ENCODE data around the gene SHANK2. TPM values are rescaled to one million over a fixed set of nuclear protein-coding genes. Genes with fewer than 3 reads are reported as not detected.
A peak's percentile ranks its signal among the peaks of the same experiment; 100 is the strongest.
"Not testable (repeated sequence)": the region's sequence is repeated elsewhere in the genome, so short reads cannot be mapped to it uniquely, and the experiment has no call there.

The SHANK2 gene
- polyA plus RNA-seq, 3 donors = 26.5 to 39.6 (median 30.5) TPM

DNA sequence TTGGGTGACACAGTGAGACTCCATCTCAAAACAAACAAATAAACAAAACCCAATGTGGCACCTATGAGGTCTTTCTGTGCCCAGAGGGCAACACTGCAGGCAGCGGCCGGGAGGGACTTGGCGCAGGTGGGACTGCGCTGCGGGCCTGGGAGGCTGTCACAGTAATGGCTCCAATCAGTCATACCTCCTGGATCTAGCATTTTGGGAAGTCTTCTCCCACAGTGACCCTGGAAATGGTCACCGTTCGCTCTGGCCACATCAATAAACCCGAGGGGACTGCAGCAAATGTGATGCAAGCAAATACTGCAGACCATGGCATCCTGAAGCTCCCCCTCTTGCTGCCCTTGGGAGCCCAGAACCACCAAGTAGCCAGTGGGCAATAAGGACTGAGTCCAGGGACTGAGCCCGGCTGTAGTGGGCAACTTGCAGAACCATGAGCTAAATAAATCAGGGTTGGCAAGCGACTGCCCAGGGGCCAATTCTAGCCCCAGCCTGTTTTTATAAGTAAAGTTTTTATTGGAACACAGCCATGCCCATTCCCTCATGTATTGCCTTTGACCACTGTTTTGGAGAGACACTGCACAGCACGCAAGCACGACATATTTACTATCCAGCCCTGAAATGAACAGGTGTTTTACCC is 15.4 kb downstream of the SHANK2 start:
- DNase-seq (ENCODE audit: extremely low read depth in 1 of 11, low read depth in 9 of 11, low spot score in 4 of 11) = no peak

DNA sequence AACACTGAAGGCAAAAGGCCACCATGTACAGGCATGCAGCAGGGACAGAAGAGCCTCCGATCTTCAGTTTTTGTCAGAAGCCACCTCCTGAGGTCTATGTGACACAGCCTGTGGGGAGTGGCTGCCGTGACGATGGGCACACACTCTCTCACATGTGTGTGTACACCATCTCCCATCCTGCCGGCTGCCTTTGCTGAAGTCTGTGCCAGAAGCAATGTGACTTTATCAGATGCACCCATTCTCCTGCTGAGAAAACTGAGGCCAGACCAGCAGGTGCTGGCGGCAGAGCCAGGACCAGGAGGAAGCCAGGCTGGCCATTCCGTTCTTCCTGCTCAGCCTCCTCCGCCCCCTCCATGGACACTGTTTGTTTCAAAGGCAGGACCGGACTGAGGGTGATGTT is 16.7 kb downstream of the SHANK2 start:
- DNase-seq (ENCODE audit: extremely low read depth in 1 of 11, low read depth in 9 of 11, low spot score in 4 of 11) = no peak

DNA sequence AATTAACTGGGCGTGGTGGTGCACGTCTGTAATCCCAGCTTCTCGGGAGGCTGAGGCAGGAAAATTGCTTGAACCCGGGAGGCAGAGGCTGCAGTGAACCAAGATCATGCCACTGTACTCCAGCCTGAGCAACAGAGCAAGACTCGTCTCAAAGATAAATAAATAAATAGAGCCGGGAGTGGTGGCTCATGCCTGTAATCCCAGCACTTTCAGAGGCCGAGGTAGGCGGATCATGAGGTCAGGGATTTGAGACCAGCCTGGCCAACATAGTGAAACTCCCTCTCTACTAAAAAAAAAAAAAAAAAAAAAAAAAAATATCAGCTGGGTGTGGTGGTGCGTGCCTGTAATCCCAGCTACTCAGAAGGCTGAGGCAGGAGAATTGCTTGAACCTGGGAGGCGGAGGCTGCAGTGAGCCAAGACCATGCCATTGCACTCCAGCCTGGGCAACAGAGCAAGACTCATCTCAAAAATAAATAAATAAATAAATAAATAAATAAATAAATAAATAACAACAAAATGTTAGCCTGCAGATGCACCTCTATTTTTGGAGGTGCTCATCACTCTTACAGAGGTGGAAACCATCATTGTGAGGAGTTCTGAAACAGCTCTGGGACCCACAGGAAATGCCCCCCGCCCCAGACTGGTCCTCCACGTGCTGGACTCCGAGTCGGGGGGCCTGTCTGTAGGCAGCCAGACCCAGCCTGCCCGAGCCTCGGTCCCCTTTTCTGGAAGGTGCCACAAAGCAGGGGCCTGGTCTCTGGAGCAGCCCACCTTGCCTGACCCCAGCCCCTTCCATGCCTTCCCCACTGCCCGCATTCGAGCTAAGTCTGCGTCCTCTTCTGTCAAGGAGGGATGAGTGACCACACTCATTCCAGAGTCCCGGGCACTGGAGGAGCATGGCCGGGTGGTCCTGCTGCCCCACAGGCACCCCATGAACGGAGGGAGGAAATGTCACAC is 18.2 kb downstream of the SHANK2 start:
- not testable (repeated sequence) for DNase-seq (ENCODE audit: extremely low read depth in 1 of 11, low read depth in 9 of 11, low spot score in 4 of 11)

DNA sequence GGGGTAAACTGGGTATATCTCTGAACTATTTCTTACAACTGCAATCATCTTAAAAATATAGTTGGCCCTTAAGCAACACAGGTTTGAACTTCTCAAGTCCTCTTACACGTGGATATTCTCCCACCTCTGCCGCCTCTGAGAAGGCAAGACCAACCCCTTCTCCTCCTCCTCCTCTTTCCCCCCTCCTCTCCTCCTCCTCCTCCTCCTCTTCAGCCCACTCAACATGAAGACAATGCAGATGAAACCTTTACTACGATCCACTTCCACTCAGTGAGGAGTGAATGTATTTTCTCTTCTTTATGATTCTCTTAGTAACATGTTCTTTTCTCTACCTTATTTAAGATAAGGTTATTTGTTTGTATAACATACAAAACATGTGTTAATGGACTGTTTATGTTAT is 20.0 kb downstream of the SHANK2 start:
- no peak for DNase-seq (ENCODE audit: extremely low read depth in 1 of 11, low read depth in 9 of 11, low spot score in 4 of 11)

DNA sequence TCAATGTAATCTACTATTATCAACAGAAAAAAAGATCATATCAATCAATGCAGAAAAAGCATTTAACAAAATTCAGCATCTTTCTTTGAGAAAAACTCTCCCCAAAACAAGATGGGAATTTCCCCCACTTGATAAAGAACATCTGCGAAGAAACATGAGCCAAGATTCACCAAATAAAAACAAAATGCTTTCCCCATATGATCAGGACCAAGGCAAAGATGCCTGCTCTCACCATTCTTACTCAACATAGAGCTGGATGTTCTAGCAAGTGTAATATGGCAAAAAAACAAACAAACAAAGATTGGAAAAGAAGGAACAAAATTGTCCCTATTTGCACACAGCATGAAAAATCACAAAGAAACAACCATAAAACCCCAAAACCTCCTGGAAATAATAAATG is 23.4 kb downstream of the SHANK2 start:
- no peak for DNase-seq (ENCODE audit: extremely low read depth in 1 of 11, low read depth in 9 of 11, low spot score in 4 of 11)

DNA sequence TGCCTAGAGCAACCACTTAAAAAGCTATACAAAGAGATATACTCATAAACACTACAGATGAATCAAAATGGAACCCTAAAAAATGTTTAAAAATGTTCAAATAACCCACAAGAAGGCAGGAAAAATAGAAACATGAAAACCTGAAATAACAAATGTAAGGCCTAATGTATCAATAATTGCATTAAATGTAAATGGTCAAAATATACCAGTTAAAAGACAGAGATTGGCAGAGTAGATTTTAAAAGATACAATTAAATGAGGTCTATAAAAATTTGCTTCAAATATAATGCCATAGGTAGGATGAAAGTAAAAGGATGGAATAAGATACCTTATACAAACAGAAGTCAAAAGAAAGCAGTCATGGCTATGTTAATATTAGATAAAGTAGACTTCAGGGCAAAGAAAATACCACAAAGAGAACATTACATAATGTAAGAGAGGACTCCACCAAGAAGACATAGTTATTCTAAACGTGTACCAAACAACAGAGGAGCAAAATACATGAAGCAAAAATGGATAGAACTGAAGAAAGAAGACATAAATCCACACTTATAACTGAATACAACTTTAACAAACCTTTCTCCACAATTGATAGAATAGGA is 25.2 kb downstream of the SHANK2 start:
- no peak for DNase-seq (ENCODE audit: extremely low read depth in 1 of 11, low read depth in 9 of 11, low spot score in 4 of 11)

DNA sequence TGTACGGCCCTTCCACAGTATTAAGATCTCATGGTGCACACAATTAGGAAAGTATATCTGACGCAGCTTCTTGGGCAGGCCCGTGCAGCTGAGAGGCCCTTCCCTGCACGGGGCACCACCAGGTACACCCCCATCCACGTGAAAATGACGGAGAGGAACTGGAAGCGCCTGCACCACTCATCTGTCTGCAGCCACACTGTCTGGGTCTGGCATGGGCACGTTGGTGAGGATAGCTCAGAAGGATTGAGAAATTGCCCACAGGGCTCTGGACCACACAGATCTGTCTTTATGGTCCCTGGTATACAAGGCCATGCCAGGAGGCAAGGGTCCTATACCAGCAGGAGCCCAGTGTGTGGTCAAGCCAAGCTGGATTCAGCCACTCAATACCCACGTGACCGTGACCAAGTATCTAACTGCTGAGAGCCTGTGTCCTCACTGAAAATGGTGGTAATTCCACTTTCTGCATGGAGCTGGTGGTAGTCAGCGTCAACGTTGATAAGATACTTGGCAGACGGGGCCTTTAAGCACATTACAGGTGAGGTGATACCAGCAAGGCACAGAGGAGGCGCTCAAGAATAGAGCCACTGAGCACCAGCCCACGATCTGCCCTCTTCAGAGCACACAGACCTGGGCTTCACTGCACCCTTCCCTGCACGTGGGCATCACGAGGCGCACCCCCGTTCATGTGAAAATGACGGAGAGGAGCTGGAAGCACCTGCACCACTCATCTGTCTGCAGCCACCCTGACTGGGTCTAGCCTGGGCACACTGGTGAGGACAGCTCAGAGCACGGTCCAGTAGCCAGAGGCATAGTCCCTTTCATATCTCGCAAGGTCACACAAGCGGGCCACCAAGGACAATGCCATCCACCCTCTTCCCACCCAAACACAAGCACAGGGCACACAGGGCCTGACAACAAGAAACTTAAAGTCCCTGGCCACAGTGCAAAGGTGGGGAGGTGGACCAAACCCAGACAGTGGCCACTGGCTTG is 28.4 kb downstream of the SHANK2 start:
- no peak for DNase-seq (ENCODE audit: extremely low read depth in 1 of 11, low read depth in 9 of 11, low spot score in 4 of 11)

DNA sequence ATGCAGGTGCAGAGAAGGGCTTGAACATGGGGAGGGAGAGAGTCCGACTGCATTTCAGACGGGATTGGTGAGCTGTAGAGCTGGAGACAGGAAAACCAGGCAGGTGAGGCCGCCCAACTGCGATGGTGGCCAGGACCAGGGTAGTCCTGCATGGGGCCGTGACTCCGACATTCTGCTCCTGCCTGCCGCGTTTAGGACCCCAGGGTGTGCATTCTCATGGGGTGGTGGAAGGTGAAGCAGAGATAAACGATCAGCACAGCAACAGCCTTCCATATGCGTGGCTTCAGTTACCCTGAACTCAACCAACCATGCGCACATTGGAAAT is 29.3 kb downstream of the SHANK2 start:
- no peak for DNase-seq (ENCODE audit: extremely low read depth in 1 of 11, low read depth in 9 of 11, low spot score in 4 of 11)

DNA sequence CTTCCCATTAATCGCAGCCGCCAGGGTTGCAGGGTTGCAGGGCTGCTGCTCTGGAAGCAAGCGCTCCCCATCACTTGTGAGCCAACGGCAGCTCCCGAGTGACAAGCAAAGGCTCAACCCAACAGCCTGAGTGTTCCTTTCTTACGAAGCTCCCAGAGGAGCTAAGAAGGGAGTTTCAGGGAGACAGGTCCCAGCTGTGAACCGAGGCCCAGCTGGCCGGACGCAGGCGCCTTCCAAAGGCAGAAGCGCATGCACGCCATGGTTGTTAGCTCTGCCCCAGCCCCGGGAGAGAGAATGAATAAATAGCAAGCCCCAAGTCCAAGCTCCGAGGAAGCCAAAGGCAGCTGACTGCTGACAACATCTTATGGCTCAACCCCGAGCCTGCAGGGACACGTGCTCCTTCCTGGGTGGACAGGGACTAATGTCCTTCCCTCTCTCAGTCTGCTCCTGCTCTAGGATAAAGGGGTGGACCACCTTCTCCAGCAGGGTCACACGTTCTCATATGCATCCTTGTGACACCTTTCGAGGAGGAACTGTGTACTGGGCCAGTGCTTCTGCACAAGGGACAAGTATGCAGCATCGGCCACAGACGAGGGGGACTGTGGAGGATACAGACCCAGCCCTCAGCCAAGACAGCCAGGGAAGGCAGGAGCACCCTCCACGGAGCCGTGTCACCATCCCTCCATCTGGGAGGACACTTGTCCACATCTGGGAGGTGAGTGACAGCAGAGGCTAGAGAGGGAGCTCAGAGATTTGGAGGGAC is 29.9 kb downstream of the SHANK2 start:
- peak in 3 of 11 donors; percentile 44 to 46 (median 45) for DNase-seq (ENCODE audit: extremely low read depth in 1 of 11, low read depth in 9 of 11, low spot score in 4 of 11)

DNA sequence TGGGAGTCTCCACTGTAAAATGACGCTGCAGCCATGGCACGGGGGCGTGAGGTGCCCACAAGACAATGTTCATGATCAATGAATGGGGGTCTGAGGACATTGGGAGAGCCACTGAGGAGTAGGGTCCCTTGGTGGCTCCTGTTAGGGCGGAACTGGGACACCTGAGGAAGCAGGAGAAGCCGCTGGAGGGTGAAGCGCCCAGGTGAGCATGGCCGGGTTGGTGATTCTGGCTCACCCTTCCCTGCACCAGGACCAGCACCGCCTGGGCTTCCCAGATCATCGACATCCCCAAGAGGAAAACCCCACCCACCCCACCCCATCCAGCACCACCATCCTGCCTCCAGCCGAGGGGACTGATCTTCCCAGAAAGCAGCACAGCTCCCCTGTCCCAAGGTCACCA is 30.6 kb downstream of the SHANK2 start:
- DNase-seq (ENCODE audit: extremely low read depth in 1 of 11, low read depth in 9 of 11, low spot score in 4 of 11) = no peak

DNA sequence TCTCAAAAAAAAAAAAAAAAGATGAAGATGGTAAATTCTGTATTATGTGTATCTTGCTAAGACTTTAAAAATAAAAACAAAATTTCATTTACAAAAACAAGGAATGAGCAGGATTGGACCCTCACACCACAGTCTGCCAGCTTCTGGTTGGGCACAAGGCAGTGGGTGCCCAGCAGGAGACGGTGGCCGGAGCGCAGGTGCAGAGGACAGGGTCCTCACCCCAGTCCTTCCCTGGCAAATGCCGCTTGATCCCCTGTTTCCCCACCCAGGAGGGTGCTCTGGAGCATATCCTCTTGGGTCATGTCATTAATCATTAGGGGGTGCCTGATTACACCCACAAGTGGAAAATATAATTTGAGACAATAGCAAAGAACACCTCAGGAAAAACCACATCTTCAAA is 31.2 kb downstream of the SHANK2 start:
- no peak for DNase-seq (ENCODE audit: extremely low read depth in 1 of 11, low read depth in 9 of 11, low spot score in 4 of 11)

DNA sequence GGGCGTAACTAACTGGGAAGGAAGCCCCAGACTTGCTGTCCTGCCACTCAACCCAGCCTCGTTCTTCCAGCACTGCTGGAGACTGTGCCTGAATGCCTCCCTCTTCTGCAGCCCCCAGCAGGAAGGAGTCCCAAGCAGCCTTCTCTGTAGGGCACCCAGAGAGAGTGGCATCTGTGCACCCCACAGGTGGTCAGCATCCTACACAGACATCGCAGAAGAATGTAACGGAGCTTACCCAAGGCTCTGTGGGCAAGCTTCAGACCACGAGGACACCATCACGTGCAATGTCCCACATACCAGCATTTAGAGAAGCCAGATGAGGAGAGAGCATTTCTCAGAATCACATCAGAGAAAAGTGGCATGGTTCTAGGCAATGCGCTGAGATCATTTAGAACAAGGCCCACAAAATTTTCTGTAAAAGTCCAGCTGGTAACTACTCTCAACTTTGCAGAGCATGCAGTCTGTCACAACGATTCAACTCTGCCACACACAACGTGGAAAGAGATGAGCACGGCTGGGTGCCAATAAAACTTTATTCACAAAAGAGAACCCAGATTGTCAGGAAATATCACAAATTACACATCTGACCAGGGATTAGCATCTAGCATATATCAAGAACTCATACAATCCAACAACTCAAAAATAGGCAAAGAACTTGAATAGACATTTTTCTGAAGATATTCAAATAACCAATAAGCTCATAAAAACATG is 33.4 kb downstream of the SHANK2 start:
- DNase-seq (ENCODE audit: extremely low read depth in 1 of 11, low read depth in 9 of 11, low spot score in 4 of 11) = no peak

DNA sequence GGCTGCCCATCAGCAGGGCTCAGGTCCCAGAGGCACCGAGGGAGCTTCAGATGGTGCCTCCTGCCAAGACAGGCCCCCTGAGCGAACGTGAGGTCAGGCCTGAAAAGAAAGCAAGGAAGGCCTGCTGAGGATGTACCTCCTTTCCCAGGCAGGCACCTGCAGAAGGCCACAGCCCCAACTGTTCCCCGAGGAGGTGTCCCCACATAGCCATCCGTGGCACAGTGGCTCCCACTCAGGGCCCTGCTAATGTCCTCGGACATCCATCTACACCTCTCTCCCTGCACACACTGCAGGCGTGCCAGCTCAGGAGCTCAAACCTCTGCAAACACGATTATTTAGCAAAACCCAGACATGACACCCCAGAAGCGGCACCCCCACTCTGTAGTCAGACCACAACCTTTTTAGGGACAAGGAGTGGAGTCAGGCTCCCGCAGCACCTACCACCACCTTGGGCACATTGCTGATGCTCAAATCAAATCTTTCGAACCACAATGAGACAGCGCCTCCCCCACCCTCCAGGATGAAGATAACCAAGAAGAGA is 36.9 kb downstream of the SHANK2 start:
- no peak for DNase-seq (ENCODE audit: extremely low read depth in 1 of 11, low read depth in 9 of 11, low spot score in 4 of 11)

DNA sequence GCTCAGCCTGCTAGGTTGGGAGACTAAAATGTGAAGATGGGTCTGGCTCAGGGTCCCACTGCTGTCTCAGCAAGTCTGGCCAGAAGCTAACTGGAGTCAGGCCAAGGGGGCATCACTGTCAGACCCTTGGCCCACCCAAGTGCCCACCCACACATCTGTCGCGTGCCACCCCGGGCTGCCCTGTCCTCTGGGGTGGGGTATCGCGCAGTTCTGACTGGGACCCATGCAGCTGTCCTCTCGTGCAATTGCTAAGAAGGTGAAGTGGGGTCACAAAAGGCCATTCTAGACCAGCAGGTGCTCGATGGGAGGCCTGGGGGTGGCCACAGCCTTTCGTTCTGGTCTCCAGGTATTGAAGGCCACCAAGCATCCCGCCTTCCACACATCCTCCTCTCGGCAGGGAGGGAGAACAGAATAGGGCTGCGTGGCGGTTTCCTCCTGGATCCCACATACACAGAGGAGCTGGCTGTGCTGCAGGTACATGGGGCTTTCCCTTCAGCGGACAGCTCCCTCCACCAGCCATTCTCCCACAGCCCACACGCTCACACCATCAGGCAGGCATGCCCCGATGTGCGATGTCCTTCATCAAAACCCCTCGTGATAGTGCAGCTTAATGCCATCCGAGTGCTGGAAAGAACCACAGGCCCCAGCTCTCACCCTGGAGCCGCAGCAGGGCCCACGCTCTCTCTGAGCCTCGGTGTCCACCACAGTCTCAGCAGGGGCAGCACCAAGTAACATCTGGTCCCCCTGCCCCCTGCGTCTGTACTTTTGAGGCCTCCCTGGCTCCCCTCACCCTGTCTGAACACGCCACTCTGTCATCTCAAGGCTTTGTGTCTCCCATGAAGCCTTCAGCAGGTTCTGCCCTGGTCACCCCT is 37.6 kb downstream of the SHANK2 start:
- DNase-seq (ENCODE audit: extremely low read depth in 1 of 11, low read depth in 9 of 11, low spot score in 4 of 11) = no peak

DNA sequence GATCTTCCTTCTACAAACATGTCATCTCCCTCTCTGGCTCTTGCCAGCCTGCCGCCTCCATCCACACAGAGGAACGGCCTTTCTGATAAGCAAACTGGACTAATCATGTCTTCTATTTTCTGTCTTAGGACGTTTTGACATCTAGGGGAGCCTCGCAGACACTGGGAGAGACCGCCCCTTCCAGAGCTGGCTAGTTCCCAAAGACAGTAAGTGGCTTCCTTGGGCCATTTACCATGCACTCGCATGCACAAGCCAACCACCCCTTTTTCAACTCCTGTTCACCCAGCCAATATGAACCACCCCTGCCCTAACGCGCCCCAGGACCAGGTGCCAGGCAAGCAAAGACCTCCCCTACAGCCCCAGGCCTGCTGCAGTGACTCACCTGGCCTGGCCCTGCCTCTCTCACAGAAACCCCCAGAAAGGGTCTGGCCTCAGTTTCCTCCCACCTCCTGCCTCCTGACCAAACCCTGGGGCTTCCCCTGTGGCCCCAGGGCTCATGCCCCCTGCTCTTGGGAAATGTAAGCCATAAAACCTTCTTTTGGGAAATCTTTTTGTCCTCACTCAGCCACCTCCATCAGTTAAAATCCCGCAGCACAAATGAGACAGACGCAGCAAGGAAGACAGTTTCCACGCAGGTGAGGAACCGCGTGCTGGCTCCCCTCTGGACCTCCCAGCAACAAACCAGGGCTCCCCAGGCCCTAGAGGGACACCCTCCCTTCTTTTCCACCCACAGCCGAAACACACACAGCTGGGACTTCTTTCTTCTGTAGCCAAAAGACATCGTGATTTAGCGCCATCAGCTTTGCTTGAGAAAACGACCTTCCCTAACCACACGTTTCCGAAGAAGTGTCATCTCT is 38.5 kb downstream of the SHANK2 start:
- DNase-seq (ENCODE audit: extremely low read depth in 1 of 11, low read depth in 9 of 11, low spot score in 4 of 11) = no peak

Measured in renal cortex interstitium (tissue), 11 donors.